ENCODE measurements around the gene TSGA10IP.

TSGA10IP gene

DNA sequence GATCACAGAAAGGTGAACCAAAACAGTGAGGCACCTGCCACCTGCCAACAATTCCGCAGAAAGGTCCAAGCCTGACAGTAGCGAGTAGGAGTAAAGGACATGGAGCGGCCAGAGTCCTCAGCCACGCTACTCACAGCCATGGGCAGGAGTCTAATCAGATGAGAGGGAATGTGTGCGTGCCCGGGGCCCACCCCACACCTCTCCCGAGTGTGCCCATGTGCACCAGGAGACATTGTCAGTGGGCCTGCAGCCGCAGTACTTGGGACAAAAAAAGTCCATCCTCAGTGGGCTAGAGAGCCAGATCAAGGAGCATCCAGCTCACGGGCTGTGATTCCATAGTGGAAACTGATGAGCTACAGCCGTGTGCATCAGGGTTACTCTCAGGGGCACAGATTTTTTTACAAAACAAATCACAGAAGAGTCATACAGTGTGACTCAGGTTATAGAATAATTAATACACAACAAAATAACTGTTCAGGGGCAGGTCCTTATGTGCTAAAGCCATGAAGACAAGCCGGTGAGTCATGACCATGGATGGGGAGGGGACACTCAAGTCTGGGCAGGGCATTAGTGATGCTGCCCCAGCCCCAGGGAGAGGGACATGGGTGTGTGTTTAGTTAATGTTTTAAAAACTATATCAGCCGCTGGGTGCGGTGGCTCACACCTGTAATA lies 28.3 kb downstream of the TSGA10IP start:
- H4K8ac ChIP-seq (ENCODE audit: low read depth, low read length), result no peak overlapping the region
- H3K36me3 ChIP-seq (replicated peaks in 1 of 2; ENCODE audit: control insufficient read depth in 2 of 2, insufficient read depth in 2 of 2, low read length in 2 of 2), result peaks cover 39 to 80% of the 10 kb centered on the region in 2 donors
- H3K4ac ChIP-seq (ENCODE audit: low read length), result no peak overlapping the region
- H2AK5ac ChIP-seq (ENCODE audit: low read depth, low read length), result no peak overlapping the region
- H2BK5ac ChIP-seq (ENCODE audit: low read length), result no peak overlapping the region
- no peak overlapping the region for H4K91ac ChIP-seq (ENCODE audit: low read depth, low read length, poor library complexity)
- H2BK15ac ChIP-seq (ENCODE audit: low read length), result no peak overlapping the region
- no CpG with 5 or more reads among the region's 13 CpGs for WGBS, 2 donors (ENCODE audit: extremely low coverage in 2 of 2, insufficient read length in 2 of 2, insufficient replicate concordance in 1 of 2)
- no peaks in the 10 kb centered on the region for H3K27me3 ChIP-seq (ENCODE audit: control insufficient read depth in 3 of 3, insufficient read depth in 3 of 3, low read depth in 1 of 3, low read length in 3 of 3)
- H3K4me3 ChIP-seq (ENCODE audit: low read length in 2 of 2), result no peak overlapping the region
- H3K4me1 ChIP-seq (ENCODE audit: control insufficient read depth in 2 of 2, insufficient read depth in 1 of 2, low read depth in 1 of 2, low read length in 2 of 2), result no peaks in the 10 kb centered on the region
- H3K23ac ChIP-seq (ENCODE audit: low read depth, low read length, poor library complexity), result no peak overlapping the region
- H2AFZ ChIP-seq (ENCODE audit: low read length), result no peak overlapping the region
- H3K14ac ChIP-seq (ENCODE audit: low read length), result no peak overlapping the region
- H3K27ac ChIP-seq (replicated peaks; ENCODE audit: low read length), result no peak overlapping the region
- H3K9me3 ChIP-seq (replicated peaks in 1 of 2; ENCODE audit: control insufficient read depth in 2 of 2, insufficient read depth in 1 of 2, low read depth in 1 of 2, low read length in 2 of 2), result peaks cover 0 to 3% of the 10 kb centered on the region in 2 donors
- no peak overlapping the region for H2BK120ac ChIP-seq (ENCODE audit: low read depth, low read length)
- H2BK12ac ChIP-seq (ENCODE audit: low read length), result no peak overlapping the region
- H3K18ac ChIP-seq (ENCODE audit: low read length), result no peak overlapping the region
- H3K4me2 ChIP-seq (ENCODE audit: insufficient read depth, low read length, poor library complexity, severe bottlenecking), result no peak overlapping the region
- H3K9ac ChIP-seq (ENCODE audit: low read depth, low read length, poor library complexity), result no peak overlapping the region
- no peaks in the 10 kb centered on the region for H3K79me1 ChIP-seq (ENCODE audit: low read depth, low read length)
- no peak for DNase-seq (ENCODE audit: low spot score)

- no peak for DNase-seq (ENCODE audit: low spot score)
- peaks cover 38 to 76% of the 10 kb centered on the region in 2 donors for H3K36me3 ChIP-seq (replicated peaks in 1 of 2; ENCODE audit: control insufficient read depth in 2 of 2, insufficient read depth in 2 of 2, low read length in 2 of 2)
- H3K18ac ChIP-seq (ENCODE audit: low read length), result no peak overlapping the region
- no peaks in the 10 kb centered on the region for H3K27me3 ChIP-seq (ENCODE audit: control insufficient read depth in 3 of 3, insufficient read depth in 3 of 3, low read depth in 1 of 3, low read length in 3 of 3)
- H3K4me3 ChIP-seq (ENCODE audit: low read length in 2 of 2), result no peak overlapping the region
- no peak overlapping the region for H2BK5ac ChIP-seq (ENCODE audit: low read length)
- no peak overlapping the region for H2BK120ac ChIP-seq (ENCODE audit: low read depth, low read length)
- H2BK12ac ChIP-seq (ENCODE audit: low read length), result no peak overlapping the region
- H2BK15ac ChIP-seq (ENCODE audit: low read length), result no peak overlapping the region
- H3K9ac ChIP-seq (ENCODE audit: low read depth, low read length, poor library complexity), result no peak overlapping the region
- peaks cover 0 to 3% of the 10 kb centered on the region in 2 donors for H3K9me3 ChIP-seq (replicated peaks in 1 of 2; ENCODE audit: control insufficient read depth in 2 of 2, insufficient read depth in 1 of 2, low read depth in 1 of 2, low read length in 2 of 2)
- no CpG with 5 or more reads among the region's 9 CpGs for WGBS, 2 donors (ENCODE audit: extremely low coverage in 2 of 2, insufficient read length in 2 of 2, insufficient replicate concordance in 1 of 2)
- no peak overlapping the region for H3K27ac ChIP-seq (replicated peaks; ENCODE audit: low read length)
- H3K4ac ChIP-seq (ENCODE audit: low read length), result no peak overlapping the region
- H3K4me1 ChIP-seq (ENCODE audit: control insufficient read depth in 2 of 2, insufficient read depth in 1 of 2, low read depth in 1 of 2, low read length in 2 of 2), result no peaks in the 10 kb centered on the region
- H4K91ac ChIP-seq (ENCODE audit: low read depth, low read length, poor library complexity), result no peak overlapping the region
- peak overlapping the region; percentile 43 for H4K8ac ChIP-seq (ENCODE audit: low read depth, low read length)
- no peak overlapping the region for H3K23ac ChIP-seq (ENCODE audit: low read depth, low read length, poor library complexity)
- H3K4me2 ChIP-seq (ENCODE audit: insufficient read depth, low read length, poor library complexity, severe bottlenecking), result no peak overlapping the region
- no peaks in the 10 kb centered on the region for H3K79me1 ChIP-seq (ENCODE audit: low read depth, low read length)
- H2AK5ac ChIP-seq (ENCODE audit: low read depth, low read length), result no peak overlapping the region
- H2AFZ ChIP-seq (ENCODE audit: low read length), result no peak overlapping the region
- no peak overlapping the region for H3K14ac ChIP-seq (ENCODE audit: low read length)
These were observed 30.5 kb downstream of the TSGA10IP start for GRCh38 chr11:65975771-65976170.

- Histone ChIP-seq H3K4me3 (ENCODE audit: low read length in 2 of 2) (no peak overlapping the region), H3K14ac (ENCODE audit: low read length) (no peak overlapping the region), H2BK120ac (ENCODE audit: low read depth, low read length) (no peak overlapping the region), H3K36me3 (replicated peaks in 1 of 2; ENCODE audit: control insufficient read depth in 2 of 2, insufficient read depth in 2 of 2, low read length in 2 of 2) (peaks cover 38 to 76% of the 10 kb centered on the region in 2 donors), H3K9ac (ENCODE audit: low read depth, low read length, poor library complexity) (no peak overlapping the region), H3K4me2 (ENCODE audit: insufficient read depth, low read length, poor library complexity, severe bottlenecking) (no peak overlapping the region), H3K23ac (ENCODE audit: low read depth, low read length, poor library complexity) (peak overlapping the region; percentile 43), H4K91ac (ENCODE audit: low read depth, low read length, poor library complexity) (no peak overlapping the region), H4K8ac (ENCODE audit: low read depth, low read length) (peak overlapping the region; percentile 43), H3K27me3 (ENCODE audit: control insufficient read depth in 3 of 3, insufficient read depth in 3 of 3, low read depth in 1 of 3, low read length in 3 of 3) (no peaks in the 10 kb centered on the region), H3K4ac (ENCODE audit: low read length) (no peak overlapping the region), H2AFZ (ENCODE audit: low read length) (no peak overlapping the region), H2BK5ac (ENCODE audit: low read length) (no peak overlapping the region), H2BK15ac (ENCODE audit: low read length) (no peak overlapping the region), H3K79me1 (ENCODE audit: low read depth, low read length) (no peaks in the 10 kb centered on the region), H2AK5ac (ENCODE audit: low read depth, low read length) (no peak overlapping the region), H3K9me3 (replicated peaks in 1 of 2; ENCODE audit: control insufficient read depth in 2 of 2, insufficient read depth in 1 of 2, low read depth in 1 of 2, low read length in 2 of 2) (peaks cover 0 to 3% of the 10 kb centered on the region in 2 donors), H3K27ac (replicated peaks; ENCODE audit: low read length) (no peak overlapping the region), H3K4me1 (ENCODE audit: control insufficient read depth in 2 of 2, insufficient read depth in 1 of 2, low read depth in 1 of 2, low read length in 2 of 2) (no peaks in the 10 kb centered on the region), H2BK12ac (ENCODE audit: low read length) (no peak overlapping the region), H3K18ac (ENCODE audit: low read length) (no peak overlapping the region)
- no CpG with 5 or more reads among the region's 43 CpGs for WGBS, 2 donors (ENCODE audit: extremely low coverage in 2 of 2, insufficient read length in 2 of 2, insufficient replicate concordance in 1 of 2)
- DNase-seq (ENCODE audit: low spot score), result no peak
These were observed 31.2 kb downstream of the TSGA10IP start for GRCh38 chr11:65976216-65977176.
